HFF-Myc (cell line): ENCODE results near the gene SDSL.

ENCODE experiments used
- DNase-seq: peaks from one replicate; pipeline ENCODE4 v3.0.0-alpha.2; 2011; ENCODE audit warnings: low read depth; ENCODE audit errors: extremely low read depth
- H3K4me3 ChIP-seq: replicated peaks from 2 replicates; pipeline ENCODE4 v1.5.1; 2011; ENCODE audit warnings: low read depth, mild to moderate bottlenecking, control low read depth, low read length
- TF ChIP-seq, protein P1 (sequence below): IDR thresholded peaks from 2 replicates; pipeline ENCODE4 v1.5.1; 2012; ENCODE audit warnings: mild to moderate bottlenecking, low read depth, low read length, control low read depth; ENCODE audit errors: missing control alignments

SDSL gene

GRCh38 chr12:113439301-113439597 lies 17.1 kb downstream of the SDSL start:
- no peak overlapping the region for H3K4me3 ChIP-seq
- TF ChIP-seq, protein P1, sequence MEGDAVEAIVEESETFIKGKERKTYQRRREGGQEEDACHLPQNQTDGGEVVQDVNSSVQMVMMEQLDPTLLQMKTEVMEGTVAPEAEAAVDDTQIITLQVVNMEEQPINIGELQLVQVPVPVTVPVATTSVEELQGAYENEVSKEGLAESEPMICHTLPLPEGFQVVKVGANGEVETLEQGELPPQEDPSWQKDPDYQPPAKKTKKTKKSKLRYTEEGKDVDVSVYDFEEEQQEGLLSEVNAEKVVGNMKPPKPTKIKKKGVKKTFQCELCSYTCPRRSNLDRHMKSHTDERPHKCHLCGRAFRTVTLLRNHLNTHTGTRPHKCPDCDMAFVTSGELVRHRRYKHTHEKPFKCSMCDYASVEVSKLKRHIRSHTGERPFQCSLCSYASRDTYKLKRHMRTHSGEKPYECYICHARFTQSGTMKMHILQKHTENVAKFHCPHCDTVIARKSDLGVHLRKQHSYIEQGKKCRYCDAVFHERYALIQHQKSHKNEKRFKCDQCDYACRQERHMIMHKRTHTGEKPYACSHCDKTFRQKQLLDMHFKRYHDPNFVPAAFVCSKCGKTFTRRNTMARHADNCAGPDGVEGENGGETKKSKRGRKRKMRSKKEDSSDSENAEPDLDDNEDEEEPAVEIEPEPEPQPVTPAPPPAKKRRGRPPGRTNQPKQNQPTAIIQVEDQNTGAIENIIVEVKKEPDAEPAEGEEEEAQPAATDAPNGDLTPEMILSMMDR: no peak
- DNase-seq: no peak

- DNase-seq: no peak
- H3K4me3 ChIP-seq: no peak overlapping the region
- TF ChIP-seq, protein P1: peak; percentile 69
Measured at GRCh38 chr12:113439606-113440030, 17.4 kb downstream of the SDSL start.

- TF ChIP-seq, protein P1: no peak
- DNase-seq: no peak
- H3K4me3 ChIP-seq: no peak overlapping the region
Measured at GRCh38 chr12:113440336-113440735, 18.2 kb downstream of the SDSL start.

- TF ChIP-seq, protein P1: no peak
- H3K4me3 ChIP-seq: no peak overlapping the region
- no peak for DNase-seq
Measured at GRCh38 chr12:113440947-113441782, 19.0 kb downstream of the SDSL start.

- no peak overlapping the region for H3K4me3 ChIP-seq
- no peak for DNase-seq
- TF ChIP-seq, protein P1: no peak
Measured at GRCh38 chr12:113443030-113443539, 20.9 kb downstream of the SDSL start.

- DNase-seq: no peak
- TF ChIP-seq, protein P1: no peak
- no peak overlapping the region for H3K4me3 ChIP-seq
Measured at GRCh38 chr12:113445544-113446171, 23.5 kb downstream of the SDSL start.

DNA sequence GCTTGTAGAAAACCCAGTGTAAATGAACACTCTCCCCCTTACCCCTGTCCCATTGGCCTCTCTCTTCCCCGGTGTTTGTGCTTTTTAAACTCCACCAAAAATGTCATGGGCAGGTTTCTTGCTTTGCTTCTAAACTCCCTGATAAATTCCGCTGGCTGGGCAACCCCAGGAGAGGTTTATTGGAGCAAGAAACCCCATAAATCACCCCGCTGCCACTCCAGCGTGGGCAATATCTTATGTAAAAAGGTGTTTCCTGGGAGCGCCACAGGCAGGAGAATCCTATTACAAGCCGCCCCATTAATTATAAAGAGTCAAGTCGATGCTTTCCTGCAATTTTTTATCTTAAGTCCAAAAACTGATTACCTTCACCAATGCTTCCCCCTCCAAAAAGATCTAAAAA lies 26.7 kb downstream of the SDSL start:
- TF ChIP-seq, protein P1: no peak
- DNase-seq: no peak
- no peak overlapping the region for H3K4me3 ChIP-seq
